IMR-90 (cell line): ENCODE data around the gene BCAS1. TPM values are rescaled to one million over a fixed set of nuclear protein-coding genes. Genes with fewer than 3 reads are reported as not detected.

Experiments
- ATAC-seq: fragments of 200-7000 bp; cut with Tn5 transposase; 2 replicates; pipeline ENCODE4 v1.9.1; 2020; ENCODE audit warnings: low read depth, mild to moderate bottlenecking, moderate library complexity
- BruUV-seq: library from RNA; stranded (reverse); fragments of 400-500 nt; replicated peaks from 2 replicates; lab custom pipeline; 2021; lab: Mats Ljungman, UMichigan
- CTCF ChIA-PET: fragments of 300-600 bp; formaldehyde crosslinking; extraction: SDS; loops from one replicate; lab custom pipeline; 2021; ENCODE audit warnings: antibody characterized with exemption; lab: Yijun Ruan, JAX
- POLR2A ChIA-PET: fragments of 300-600 bp; sonication (Branson Sonifier 250); formaldehyde crosslinking; loops from one replicate; lab custom pipeline; 2022; ENCODE audit warnings: antibody characterized with exemption; ENCODE audit not compliant: unreplicated experiment; lab: Charles Lee
- DNase-seq: peaks from one replicate; pipeline ENCODE4 v3.0.0; 2013
- H2AFZ ChIP-seq: replicated peaks from 2 replicates; pipeline ENCODE3; 2013; ENCODE audit warnings: low read length, mild to moderate bottlenecking; ENCODE audit not compliant: poor library complexity
- H2AK5ac ChIP-seq: 2 replicates; pipeline ENCODE4 v1.6.1; 2013; ENCODE audit warnings: low read depth, low read length, inconsistent platforms
- H2AK9ac ChIP-seq: replicated peaks from 2 replicates; pipeline ENCODE3; 2013; ENCODE audit warnings: mild to moderate bottlenecking, low read depth, low read length, moderate library complexity; ENCODE audit not compliant: poor library complexity
- H2BK120ac ChIP-seq: 2 replicates; pipeline ENCODE4 v1.6.1; 2013; ENCODE audit warnings: low read depth, low read length, inconsistent platforms
- H2BK15ac ChIP-seq: 3 replicates; pipeline ENCODE4 v1.6.1; 2013; ENCODE audit warnings: low read depth, low read length, inconsistent platforms
- H2BK20ac ChIP-seq: 2 replicates; pipeline ENCODE4 v1.6.1; 2013; ENCODE audit warnings: low read depth, mild to moderate bottlenecking, inconsistent platforms, low read length, moderate library complexity
- H2BK5ac ChIP-seq: 2 replicates; pipeline ENCODE4 v1.6.1; 2013; ENCODE audit warnings: mild to moderate bottlenecking, low read depth, low read length, inconsistent platforms; ENCODE audit not compliant: poor library complexity, severe bottlenecking
- H3K14ac ChIP-seq: replicated peaks from 2 replicates; pipeline ENCODE4 v1.6.1; 2013; ENCODE audit warnings: low read depth, low read length, inconsistent platforms
- H3K18ac ChIP-seq: 2 replicates; pipeline ENCODE4 v1.6.1; 2013; ENCODE audit warnings: low read depth, low read length, control low read depth
- H3K23ac ChIP-seq: 2 replicates; pipeline ENCODE4 v1.6.1; 2013; ENCODE audit warnings: low read depth, low read length, inconsistent platforms
- H3K27ac ChIP-seq: 2 replicates; pipeline ENCODE4 v1.5.1; 2013; ENCODE audit warnings: mild to moderate bottlenecking, control low read depth, low read length; ENCODE audit not compliant: insufficient read depth
- H3K27me3 ChIP-seq: 2 replicates; pipeline ENCODE4 v1.6.1; 2013; ENCODE audit warnings: low read length; ENCODE audit not compliant: control insufficient read depth, insufficient read depth
- H3K36me3 ChIP-seq: 2 replicates; pipeline ENCODE4 v1.6.1; 2013; ENCODE audit warnings: low read length, mixed read lengths; ENCODE audit not compliant: control insufficient read depth, insufficient read depth
- H3K4ac ChIP-seq: 2 replicates; pipeline ENCODE4 v1.6.1; 2013; ENCODE audit warnings: low read depth, low read length, inconsistent platforms
- H3K4me1 ChIP-seq: 2 replicates; pipeline ENCODE4 v1.6.1; 2013; ENCODE audit warnings: low read length, mixed read lengths; ENCODE audit not compliant: control insufficient read depth, insufficient read depth
- H3K4me2 ChIP-seq: 2 replicates; pipeline ENCODE4 v1.6.1; 2013; ENCODE audit warnings: low read depth, mild to moderate bottlenecking, control low read depth, low read length, moderate library complexity
- H3K4me3 ChIP-seq: 2 replicates; pipeline ENCODE4 v1.5.1; 2013; ENCODE audit warnings: low read depth, mild to moderate bottlenecking, control low read depth, low read length, moderate library complexity; ENCODE audit not compliant: insufficient read depth
- H3K56ac ChIP-seq: 2 replicates; pipeline ENCODE4 v1.6.1; 2013; ENCODE audit warnings: low read length, inconsistent platforms; ENCODE audit not compliant: insufficient read depth; ENCODE audit errors: extremely low read depth
- H3K79me1 ChIP-seq, 2 experiments: 2 replicates each; pipeline ENCODE4 v1.6.1; 2013; ENCODE audit warnings: low read length in 2 of 2, inconsistent platforms in 1 of 2, low read depth in 1 of 2
- H3K9ac ChIP-seq: 2 replicates; pipeline ENCODE4 v1.6.1; 2013; ENCODE audit warnings: low read depth, low read length, control low read depth
- H3K9me1 ChIP-seq: 2 replicates; pipeline ENCODE4 v1.6.1; 2013; ENCODE audit warnings: low read length, inconsistent platforms; ENCODE audit not compliant: insufficient read depth
- H3K9me3 ChIP-seq: 2 replicates; pipeline ENCODE4 v1.6.1; 2013; ENCODE audit warnings: low read length; ENCODE audit not compliant: control insufficient read depth, insufficient read depth
- H4K20me1 ChIP-seq: 2 replicates; pipeline ENCODE4 v1.6.1; 2013; ENCODE audit warnings: low read length, inconsistent platforms; ENCODE audit not compliant: insufficient read depth
- H4K5ac ChIP-seq: 2 replicates; pipeline ENCODE4 v1.6.1; 2013; ENCODE audit warnings: mild to moderate bottlenecking, low read depth, low read length, control low read depth
- H4K8ac ChIP-seq, 2 experiments: 2 replicates each; pipeline ENCODE4 v1.6.1; 2013; ENCODE audit warnings: low read depth in 2 of 2, low read length in 2 of 2, control low read depth in 1 of 2, inconsistent platforms in 1 of 2
- H4K91ac ChIP-seq: 2 replicates; pipeline ENCODE4 v1.6.1; 2013; ENCODE audit warnings: low read depth, low read length, inconsistent platforms; ENCODE audit not compliant: insufficient read depth
- BHLHE40 ChIP-seq: fragments of 150-350 bp; IDR thresholded peaks from 2 replicates; pipeline ENCODE4 v1.6.1; 2016; ENCODE audit warnings: mild to moderate bottlenecking, low read depth, low read length
- CHD1 ChIP-seq: IDR thresholded peaks from 2 replicates; pipeline ENCODE4 v1.6.1; 2012; ENCODE audit warnings: low read depth, low read length, improper control_type of control experiment
- MXI1 ChIP-seq: IDR thresholded peaks from 2 replicates; pipeline ENCODE4 v1.6.1; 2012; ENCODE audit warnings: low read depth, mild to moderate bottlenecking, low read length, moderate library complexity, borderline replicate concordance
- POLR2A ChIP-seq: IDR thresholded peaks from 2 replicates; pipeline ENCODE4 v1.6.1; 2012; ENCODE audit warnings: mild to moderate bottlenecking, low read depth, low read length
- RAD21 ChIP-seq: IDR thresholded peaks from 2 replicates; pipeline ENCODE4 v1.6.1; 2012; ENCODE audit warnings: low read length, improper control_type of control experiment
- RCOR1 ChIP-seq: IDR thresholded peaks from 2 replicates; pipeline ENCODE4 v1.6.1; 2012; ENCODE audit warnings: mild to moderate bottlenecking, low read length, improper control_type of control experiment; ENCODE audit not compliant: insufficient replicate concordance
- SMC3 ChIP-seq: fragments of 150-350 bp; IDR thresholded peaks from 2 replicates; pipeline ENCODE4 v1.6.1; 2016; ENCODE audit warnings: low read depth, mild to moderate bottlenecking, antibody characterized with exemption, low read length, moderate library complexity
- WGBS, 2 experiments: methylation state at CpG; one replicate each; pipeline versions ENCODE4 v1.1.5 to v1.1.7; 2013; ENCODE audit warnings: missing lambda C conversion rate in 2 of 2; ENCODE audit not compliant: insufficient read length in 1 of 2; ENCODE audit errors: extremely low coverage in 2 of 2; 5-methylcytosine and 5-hydroxymethylcytosine counted together
- dilution Hi-C: fragments of 300-500 bp; cut with HindIII; formaldehyde crosslinking; loops from one replicate; pipeline ENCODE4 v1.14.3; 2018; ENCODE audit warnings: low sequenced_read_pairs; ENCODE audit not compliant: unreplicated experiment
- in situ Hi-C: fragments of 300-500 bp; cut with MboI; formaldehyde crosslinking; loops from 3 replicates; pipeline ENCODE4 v1.14.3; 2019; ENCODE audit warnings: low sequenced_read_pairs, inconsistent platforms, mixed read lengths
- intact Hi-C: fragments of 100-400 bp; cut with micrococcal nuclease; formaldehyde crosslinking; loops from 2 replicates; pipeline ENCODE4 v1.10.0; 2022
- polyA plus RNA-seq, 3 experiments: library from polyadenylated mRNA; depleted of rRNA; stranded (reverse); fragments of >200 nt; gene quantifications; 2 replicates each; pipeline ENCODE4 v1.2.3, GENCODE V29; 2012; ENCODE audit warnings: low replicate concordance in 1 of 3
- total RNA-seq: library from RNA; depleted of rRNA; stranded (reverse); fragments of >200 nt; gene quantifications from 2 replicates; pipeline ENCODE4 v1.2.3, GENCODE V29; 2012
- TF ChIP-seq, protein P1 (sequence below): fragments of 150-350 bp; IDR thresholded peaks from 2 replicates; pipeline ENCODE4 v1.6.1; 2016; ENCODE audit warnings: low read depth, mild to moderate bottlenecking, low read length, moderate library complexity, borderline replicate concordance
- TF ChIP-seq, protein P2 (sequence below): fragments of 150-350 bp; IDR thresholded peaks from 2 replicates; pipeline ENCODE4 v1.6.1; 2017; ENCODE audit warnings: mild to moderate bottlenecking, antibody characterized with exemption, low read length, low read depth
- TF ChIP-seq, protein P3 (sequence below): conservative IDR thresholded peaks from 2 replicates; pipeline ENCODE4 v1.5.1; 2012; ENCODE audit warnings: mild to moderate bottlenecking, low read depth, low read length, improper control_type of control experiment

Gene BCAS1
- total and polyA plus RNA-seq, 2 of the 4 experiments (the other 2 are of a cell fraction) = under 0.01 TPM; not detected in 1

DNA sequence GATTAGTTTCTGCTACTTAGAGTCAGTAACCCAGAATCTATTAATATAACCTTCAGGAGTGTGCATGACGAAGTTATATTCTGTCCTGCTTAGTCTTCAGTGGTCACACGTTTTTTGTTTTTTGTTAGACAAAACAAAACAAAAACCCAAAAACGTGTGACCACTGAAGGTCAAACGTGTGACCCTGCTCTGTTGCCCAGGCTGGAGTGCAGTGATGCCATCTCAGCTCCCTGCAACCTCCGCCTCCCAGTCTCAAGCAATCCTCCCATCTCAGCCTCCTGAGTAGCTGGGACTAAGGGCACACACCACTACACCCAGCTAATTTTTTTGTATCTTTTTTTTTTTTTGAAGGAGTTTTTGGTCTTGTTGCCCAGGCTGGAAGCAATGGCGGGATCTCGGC lies 142.4 kb downstream of the BCAS1 start:
- peak overlapping the region; percentile 13; the same call in 1 of the 2 replicates for H2AK5ac ChIP-seq
- in situ Hi-C loops = loop anchor here (25.0 kb wide), 2 partner anchors 766 to 1441 kb away; no protein-coding TSS in a partner anchor
- 0 out of 2 replicates have a peak overlapping the region, but pooled peaks have one; percentile 25 for H2BK20ac ChIP-seq
- peaks cover 8% of the 10 kb centered on the region for H3K4me1 ChIP-seq
- H3K56ac ChIP-seq = no peak overlapping the region
- dilution Hi-C loops = no loop called here
- H4K91ac ChIP-seq = no peak overlapping the region
- H3K4me2 ChIP-seq = no peak overlapping the region
- H2BK5ac ChIP-seq = no peak overlapping the region
- no peak overlapping the region for H3K27ac ChIP-seq
- intact Hi-C loops = no loop called here
- no peak overlapping the region for H4K5ac ChIP-seq
- TF ChIP-seq CHD1 = no peak
- TF ChIP-seq, protein P1, sequence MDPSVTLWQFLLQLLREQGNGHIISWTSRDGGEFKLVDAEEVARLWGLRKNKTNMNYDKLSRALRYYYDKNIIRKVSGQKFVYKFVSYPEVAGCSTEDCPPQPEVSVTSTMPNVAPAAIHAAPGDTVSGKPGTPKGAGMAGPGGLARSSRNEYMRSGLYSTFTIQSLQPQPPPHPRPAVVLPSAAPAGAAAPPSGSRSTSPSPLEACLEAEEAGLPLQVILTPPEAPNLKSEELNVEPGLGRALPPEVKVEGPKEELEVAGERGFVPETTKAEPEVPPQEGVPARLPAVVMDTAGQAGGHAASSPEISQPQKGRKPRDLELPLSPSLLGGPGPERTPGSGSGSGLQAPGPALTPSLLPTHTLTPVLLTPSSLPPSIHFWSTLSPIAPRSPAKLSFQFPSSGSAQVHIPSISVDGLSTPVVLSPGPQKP = no peak
- TF ChIP-seq RCOR1 = no peak
- no peak for TF ChIP-seq RAD21
- TF ChIP-seq, protein P2, sequence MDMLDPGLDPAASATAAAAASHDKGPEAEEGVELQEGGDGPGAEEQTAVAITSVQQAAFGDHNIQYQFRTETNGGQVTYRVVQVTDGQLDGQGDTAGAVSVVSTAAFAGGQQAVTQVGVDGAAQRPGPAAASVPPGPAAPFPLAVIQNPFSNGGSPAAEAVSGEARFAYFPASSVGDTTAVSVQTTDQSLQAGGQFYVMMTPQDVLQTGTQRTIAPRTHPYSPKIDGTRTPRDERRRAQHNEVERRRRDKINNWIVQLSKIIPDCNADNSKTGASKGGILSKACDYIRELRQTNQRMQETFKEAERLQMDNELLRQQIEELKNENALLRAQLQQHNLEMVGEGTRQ = no peak
- no peak for TF ChIP-seq SMC3
- no peak for TF ChIP-seq MXI1
- no peak for TF ChIP-seq BHLHE40
- TF ChIP-seq, protein P3, sequence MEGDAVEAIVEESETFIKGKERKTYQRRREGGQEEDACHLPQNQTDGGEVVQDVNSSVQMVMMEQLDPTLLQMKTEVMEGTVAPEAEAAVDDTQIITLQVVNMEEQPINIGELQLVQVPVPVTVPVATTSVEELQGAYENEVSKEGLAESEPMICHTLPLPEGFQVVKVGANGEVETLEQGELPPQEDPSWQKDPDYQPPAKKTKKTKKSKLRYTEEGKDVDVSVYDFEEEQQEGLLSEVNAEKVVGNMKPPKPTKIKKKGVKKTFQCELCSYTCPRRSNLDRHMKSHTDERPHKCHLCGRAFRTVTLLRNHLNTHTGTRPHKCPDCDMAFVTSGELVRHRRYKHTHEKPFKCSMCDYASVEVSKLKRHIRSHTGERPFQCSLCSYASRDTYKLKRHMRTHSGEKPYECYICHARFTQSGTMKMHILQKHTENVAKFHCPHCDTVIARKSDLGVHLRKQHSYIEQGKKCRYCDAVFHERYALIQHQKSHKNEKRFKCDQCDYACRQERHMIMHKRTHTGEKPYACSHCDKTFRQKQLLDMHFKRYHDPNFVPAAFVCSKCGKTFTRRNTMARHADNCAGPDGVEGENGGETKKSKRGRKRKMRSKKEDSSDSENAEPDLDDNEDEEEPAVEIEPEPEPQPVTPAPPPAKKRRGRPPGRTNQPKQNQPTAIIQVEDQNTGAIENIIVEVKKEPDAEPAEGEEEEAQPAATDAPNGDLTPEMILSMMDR = no peak
- no peak for TF ChIP-seq POLR2A
- no peak overlapping the region for H3K9ac ChIP-seq
- CTCF ChIA-PET = interaction anchor here (0.6 kb wide), 1 partner anchor 13 kb away, joined by 3 read pairs; no protein-coding TSS in a partner anchor
- H3K23ac ChIP-seq = no peak overlapping the region
- H3K36me3 ChIP-seq = no peaks in the 10 kb centered on the region
- ATAC-seq (no peak), DNase-seq (no peak)
- no peaks in the 10 kb centered on the region for H3K9me3 ChIP-seq
- POLR2A ChIA-PET = no interaction called here
- BruUV-seq = no TSS peak
- H4K8ac ChIP-seq = no peak overlapping the region
- no peak overlapping the region for H3K4me3 ChIP-seq
- no peak overlapping the region for H3K14ac ChIP-seq
- H3K79me1 ChIP-seq = no peaks in the 10 kb centered on the region; a peak in 1 of 4 replicates
- no peak overlapping the region for H2AFZ ChIP-seq
- no peaks in the 10 kb centered on the region for H4K20me1 ChIP-seq
- H2AK9ac ChIP-seq = no peak overlapping the region
- H3K4ac ChIP-seq = 0 out of 2 replicates have a peak overlapping the region, but pooled peaks have one; percentile 35
- H3K18ac ChIP-seq = no peak overlapping the region
- peak overlapping the region; percentile 91; the same call in 1 of the 3 replicates for H2BK15ac ChIP-seq
- H3K27me3 ChIP-seq = no peaks in the 10 kb centered on the region
- peaks cover 11% of the 10 kb centered on the region for H3K9me1 ChIP-seq
- peak overlapping the region; percentile 19; the same call in 1 of the 2 replicates for H2BK120ac ChIP-seq
- whole genome bisulfite sequencing, 2 experiments = 50% methylated on average over 2 of the region's 7 CpGs; no CpG with 5 or more reads in 1 of the 2 experiments
